IPS-18c (cell line): Measurements from ENCODE around the gene VEZF1.
A peak's percentile ranks its signal among the peaks of the same experiment; 100 is the strongest.

Experiments
- H3K4me3 ChIP-seq: 2 replicates; pipeline ENCODE4 v1.7.0; 2013; ENCODE audit warnings: low read depth, mild to moderate bottlenecking, low read length, moderate library complexity; ENCODE audit not compliant: insufficient read depth
- H3K9me3 ChIP-seq: one replicate; pipeline ENCODE4 v1.6.1; 2013; ENCODE audit warnings: mild to moderate bottlenecking, low read length, moderate library complexity; ENCODE audit not compliant: control insufficient read depth, insufficient read depth

The VEZF1 gene

DNA sequence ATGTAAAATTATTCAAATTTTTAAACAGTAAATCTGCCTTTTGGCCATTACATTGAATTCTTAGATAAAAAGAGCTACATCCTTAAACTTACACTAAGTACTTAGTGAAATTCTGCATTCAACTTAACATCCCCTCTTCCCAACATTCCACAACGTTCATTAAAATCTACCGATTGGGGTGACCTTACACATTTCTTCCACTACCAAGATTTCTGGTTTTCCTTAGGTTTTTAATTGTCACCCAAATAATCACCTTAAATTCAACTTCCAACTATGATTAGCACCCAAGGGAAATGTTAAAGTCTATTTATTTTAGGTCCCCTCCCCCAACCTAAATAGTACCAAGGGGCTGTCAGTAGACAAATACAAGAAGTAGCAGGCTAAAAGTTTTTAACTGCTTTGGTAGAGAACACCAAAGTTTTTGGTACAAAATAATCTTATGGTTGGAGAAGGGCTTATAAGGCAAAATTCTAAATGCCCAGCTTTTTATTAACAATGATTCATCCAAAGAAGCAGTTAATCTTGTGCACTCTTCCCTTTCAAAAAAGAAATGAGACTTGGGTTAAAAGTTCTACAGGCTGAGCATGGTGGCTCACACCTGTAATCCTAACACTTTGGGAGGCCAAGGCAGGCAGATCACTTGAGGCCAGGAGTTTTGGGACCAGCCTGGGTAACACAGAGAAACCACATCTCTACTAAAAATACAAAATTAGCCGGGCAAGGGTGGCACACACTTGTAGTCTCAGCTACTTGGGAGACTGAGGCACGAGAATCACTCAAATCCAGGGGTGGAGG lies 14.3 kb upstream of the VEZF1 start:
- Histone ChIP-seq H3K9me3 (no peaks in the 10 kb centered on the region), H3K4me3 (no peak overlapping the region)

DNA sequence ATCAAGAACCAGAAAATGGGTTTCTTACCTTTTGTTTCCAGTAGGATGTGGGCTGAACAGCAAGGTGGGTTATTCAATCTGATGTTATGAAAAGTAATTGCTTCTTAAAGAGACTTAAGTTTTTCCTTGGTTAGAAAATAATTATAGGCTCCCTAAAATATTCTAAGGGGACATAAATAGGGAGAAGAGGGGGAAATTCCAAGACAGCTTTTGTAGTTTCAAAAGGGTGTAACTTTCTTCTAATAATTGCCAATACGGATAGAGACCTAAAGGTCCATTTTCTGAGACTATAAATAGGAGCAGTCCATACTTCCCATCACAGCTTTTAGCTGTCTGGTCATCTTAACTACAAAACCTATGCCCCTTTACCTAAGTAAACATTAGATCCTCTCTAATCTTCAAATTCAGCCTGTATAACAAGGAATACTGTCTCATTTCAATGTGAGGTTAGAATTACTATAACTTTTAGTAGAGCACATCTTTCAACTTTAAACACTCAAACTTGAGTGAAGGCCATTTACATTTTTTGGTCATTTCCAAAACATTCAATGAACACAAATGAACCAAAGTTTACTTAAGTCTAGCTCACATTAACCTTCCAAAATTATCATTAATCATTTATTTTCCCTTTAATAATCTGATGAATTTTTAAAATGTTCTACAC lies 13.5 kb upstream of the VEZF1 start:
- Histone ChIP-seq H3K4me3 (no peak overlapping the region), H3K9me3 (no peaks in the 10 kb centered on the region)

DNA sequence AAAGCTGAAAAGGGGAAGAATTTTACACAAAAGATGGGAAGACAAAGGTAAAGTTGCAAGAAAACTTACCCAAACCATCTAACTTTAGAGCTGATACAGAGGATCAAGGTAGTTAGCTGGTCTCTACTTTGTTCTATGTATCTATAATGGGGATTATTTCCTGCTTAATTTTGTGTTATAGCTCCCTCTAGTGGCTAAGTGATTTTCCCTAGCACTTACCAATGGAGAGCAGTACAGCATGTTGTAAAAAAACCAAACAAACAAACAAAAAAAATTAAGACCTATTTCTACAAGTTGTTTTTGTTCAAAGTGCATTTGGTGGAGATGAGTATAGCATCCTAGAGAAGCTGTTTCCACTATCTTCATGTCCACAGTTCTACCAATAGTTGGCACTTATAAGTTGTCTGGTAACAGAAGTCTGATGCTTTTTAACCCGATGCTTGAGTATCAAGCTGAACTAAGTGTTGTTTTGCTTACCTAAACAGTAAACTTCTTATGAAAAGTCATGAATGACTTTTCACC lies 11.5 kb upstream of the VEZF1 start:
- no peaks in the 10 kb centered on the region for H3K9me3 ChIP-seq
- H3K4me3 ChIP-seq: no peak overlapping the region

DNA sequence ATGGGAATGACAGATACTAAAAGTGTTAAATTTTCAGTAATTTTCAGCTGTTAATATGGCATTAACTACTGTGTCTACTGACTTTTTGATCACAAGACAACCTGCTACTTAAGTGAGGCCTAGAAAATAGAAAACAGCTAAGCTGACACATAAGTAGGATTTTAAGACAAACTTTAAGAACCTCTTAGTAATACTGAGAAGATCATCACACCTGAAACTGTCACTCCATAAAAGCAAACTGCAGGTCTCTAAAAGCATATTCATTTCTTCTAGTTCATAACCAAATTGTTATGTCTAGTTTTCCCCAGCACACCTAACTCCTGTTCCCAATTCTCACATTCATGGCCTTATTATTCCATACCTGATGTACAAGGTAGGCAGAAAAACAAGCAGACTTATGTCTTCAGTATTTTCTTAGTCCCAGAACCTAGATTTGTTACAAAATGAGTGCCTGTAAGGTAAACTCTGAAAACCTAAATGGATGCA lies 11.0 kb upstream of the VEZF1 start:
- H3K9me3 ChIP-seq: no peaks in the 10 kb centered on the region
- no peak overlapping the region for H3K4me3 ChIP-seq

DNA sequence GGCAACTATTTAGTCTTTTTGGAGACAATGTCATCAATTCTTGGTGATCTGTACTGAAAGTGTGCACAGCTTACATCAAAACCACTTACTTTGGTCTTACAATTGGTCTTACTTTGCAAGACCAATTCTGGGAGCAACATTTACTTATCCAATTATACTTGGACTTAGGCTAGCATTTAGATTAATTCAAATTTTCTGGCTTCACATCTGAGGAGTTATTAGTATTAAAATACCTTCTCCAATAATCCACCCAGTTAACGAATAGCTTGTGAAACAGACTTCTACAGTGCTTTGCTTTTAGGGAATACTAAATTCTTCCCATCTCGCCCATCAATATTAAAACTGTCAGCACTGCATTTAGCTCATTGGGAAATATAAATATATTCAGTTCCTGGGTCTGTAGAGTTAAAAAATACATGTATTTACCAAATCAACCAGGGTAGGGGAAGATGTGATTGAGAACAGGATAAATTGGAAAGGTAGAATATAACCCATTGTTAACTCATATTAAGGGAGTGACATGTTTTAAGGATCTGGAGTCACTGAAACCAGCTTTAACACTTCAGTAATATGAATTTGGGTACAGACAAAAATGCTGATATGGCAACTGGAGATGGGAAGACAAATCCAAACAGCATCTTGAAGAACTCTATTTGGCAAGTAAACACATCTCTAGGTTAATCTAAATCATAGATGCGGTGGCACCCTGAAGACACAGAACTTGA lies 9.2 kb upstream of the VEZF1 start:
- Histone ChIP-seq H3K9me3 (no peaks in the 10 kb centered on the region), H3K4me3 (no peak overlapping the region)

DNA sequence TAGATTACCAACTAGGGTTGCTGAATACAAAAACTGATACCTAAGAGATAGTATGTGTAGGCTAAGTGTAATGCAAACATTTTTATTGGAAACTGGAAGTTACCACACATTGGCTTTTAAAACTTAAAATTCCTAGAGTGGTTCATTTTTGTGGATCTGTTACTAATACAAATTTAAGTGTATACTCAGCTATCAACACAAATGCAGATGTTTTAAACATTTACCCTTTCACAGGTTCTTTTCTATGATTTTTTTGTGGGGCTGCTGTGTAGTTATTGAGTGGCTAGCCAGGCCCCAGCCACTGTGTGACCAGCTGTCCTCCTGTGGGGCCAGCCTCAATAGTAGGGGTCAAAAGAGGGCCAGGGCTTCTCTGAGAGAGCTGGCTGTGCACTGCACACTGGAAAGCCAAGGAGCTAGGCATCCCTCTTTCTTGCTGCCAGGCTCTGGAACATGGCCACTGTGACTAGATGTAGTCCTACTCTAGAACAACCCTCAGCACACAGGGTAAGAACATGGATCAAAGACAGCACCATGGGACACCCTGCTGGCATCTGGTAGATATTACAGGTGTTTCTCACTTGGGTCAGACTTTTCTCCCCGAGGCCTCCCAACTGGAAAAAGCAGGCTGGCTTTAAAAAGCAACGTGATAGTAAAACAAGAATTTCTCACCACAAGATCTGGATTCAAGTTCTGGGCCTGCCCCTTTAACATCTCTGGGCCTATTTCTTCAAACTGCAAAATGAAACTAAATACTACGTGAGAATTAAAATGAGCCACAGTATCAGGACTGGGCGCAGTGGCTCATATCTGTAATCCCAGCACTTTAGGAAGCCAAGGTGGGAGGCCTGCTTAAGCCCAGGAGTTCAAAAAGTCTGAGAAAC lies 7.3 kb upstream of the VEZF1 start:
- Histone ChIP-seq H3K4me3 (no peak overlapping the region), H3K9me3 (no peaks in the 10 kb centered on the region)

DNA sequence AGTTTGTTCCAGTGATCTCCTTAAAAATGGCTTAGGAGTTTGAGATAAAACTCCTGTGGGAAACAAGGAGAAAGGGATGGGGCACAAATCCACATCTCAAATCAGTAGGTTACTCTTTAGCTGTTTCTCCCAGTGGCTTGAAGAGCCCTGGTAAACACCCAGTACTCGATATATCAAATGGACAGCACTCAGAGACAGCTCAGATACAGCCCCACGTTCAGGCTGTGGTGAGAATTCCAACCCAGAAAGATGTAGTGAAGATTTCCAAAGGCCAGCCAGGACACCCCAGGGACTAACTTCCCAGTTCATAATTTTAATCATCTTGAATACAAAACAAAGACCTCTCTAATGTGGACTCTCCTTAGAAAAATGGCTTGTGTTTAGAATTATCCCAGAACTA lies 6.4 kb upstream of the VEZF1 start:
- Histone ChIP-seq H3K9me3 (no peaks in the 10 kb centered on the region), H3K4me3 (no peak overlapping the region)

DNA sequence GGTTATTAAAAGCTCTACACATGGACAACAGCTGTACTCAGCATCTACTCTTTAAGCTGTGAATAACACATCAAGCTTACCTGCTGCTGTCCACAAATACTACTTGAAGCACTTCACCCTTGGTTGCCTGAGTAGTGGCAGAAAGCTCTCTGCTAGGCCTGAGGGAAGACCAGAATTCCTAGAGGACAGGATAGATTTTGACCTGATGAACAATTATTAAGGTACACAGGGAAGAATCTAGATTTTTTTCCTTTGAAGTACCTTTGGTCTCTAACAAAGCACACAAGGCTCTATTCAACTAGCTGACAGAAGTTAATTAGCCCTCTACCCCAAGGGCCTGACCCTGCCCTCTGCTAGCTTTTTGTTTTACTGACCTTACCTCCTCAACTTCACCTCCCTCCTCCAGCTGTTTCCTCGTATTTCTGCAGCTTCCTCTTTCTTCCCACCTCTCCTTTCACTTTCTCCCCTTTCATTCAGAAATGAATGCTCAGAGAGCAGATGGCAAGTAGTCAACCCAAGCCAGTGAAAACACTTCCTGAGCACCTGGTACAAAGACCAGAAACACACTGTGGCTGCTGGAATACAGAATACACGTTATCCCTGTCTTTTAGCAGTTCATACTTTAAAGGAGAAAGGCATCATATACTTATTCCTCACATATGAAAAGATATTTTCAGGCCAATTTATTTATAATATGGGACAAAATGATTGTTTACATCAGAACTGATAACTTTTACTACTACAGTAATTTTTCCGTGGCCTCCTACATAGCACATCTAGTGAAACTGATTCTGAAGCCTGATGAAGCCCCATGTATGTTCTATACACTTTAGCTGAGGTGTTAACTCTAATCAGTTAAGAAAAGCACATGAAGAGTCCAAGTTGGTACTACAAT lies 5.7 kb upstream of the VEZF1 start:
- H3K9me3 ChIP-seq: no peaks in the 10 kb centered on the region
- no peak overlapping the region for H3K4me3 ChIP-seq

DNA sequence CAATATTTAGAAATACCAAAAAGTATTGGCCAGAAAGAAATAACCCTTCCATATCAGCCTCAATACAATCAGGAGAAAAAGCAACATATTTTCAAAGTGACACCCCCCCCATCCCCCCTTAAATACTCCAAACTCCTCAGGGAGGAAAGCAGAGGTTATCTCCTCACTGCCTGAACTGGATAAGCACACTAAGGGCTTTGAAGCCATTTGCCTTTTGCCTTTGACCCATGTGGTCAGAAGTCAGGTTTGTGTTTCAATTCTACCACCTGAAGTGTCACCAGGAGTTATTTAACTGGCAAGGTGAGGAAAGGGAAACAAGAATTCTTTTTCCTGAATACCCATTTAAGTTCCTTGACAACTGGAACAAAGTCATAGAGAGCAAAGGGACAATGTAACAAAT lies 3.5 kb upstream of the VEZF1 start:
- Histone ChIP-seq H3K4me3 (no peak overlapping the region), H3K9me3 (no peaks in the 10 kb centered on the region)

DNA sequence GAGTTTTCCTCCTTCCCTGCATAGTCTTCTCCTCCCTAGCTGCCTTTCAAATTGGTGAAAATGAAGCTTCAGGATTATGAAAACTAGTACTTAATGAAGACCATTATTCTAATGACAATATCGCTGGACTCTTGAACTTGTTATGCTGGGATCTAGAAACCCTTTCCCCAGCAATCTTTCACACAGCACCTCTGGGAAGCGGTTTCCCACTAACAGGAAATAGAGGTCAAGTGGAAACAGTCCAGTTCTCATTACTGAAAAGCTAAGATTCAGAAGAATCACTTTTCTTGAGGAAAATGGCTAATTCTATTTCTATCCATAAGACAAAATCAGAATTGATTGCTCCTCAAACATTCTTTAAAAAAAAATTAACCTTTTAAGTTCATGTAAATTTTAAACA lies 2.0 kb upstream of the VEZF1 start:
- Histone ChIP-seq H3K4me3 (no peak overlapping the region), H3K9me3 (no peaks in the 10 kb centered on the region)

DNA sequence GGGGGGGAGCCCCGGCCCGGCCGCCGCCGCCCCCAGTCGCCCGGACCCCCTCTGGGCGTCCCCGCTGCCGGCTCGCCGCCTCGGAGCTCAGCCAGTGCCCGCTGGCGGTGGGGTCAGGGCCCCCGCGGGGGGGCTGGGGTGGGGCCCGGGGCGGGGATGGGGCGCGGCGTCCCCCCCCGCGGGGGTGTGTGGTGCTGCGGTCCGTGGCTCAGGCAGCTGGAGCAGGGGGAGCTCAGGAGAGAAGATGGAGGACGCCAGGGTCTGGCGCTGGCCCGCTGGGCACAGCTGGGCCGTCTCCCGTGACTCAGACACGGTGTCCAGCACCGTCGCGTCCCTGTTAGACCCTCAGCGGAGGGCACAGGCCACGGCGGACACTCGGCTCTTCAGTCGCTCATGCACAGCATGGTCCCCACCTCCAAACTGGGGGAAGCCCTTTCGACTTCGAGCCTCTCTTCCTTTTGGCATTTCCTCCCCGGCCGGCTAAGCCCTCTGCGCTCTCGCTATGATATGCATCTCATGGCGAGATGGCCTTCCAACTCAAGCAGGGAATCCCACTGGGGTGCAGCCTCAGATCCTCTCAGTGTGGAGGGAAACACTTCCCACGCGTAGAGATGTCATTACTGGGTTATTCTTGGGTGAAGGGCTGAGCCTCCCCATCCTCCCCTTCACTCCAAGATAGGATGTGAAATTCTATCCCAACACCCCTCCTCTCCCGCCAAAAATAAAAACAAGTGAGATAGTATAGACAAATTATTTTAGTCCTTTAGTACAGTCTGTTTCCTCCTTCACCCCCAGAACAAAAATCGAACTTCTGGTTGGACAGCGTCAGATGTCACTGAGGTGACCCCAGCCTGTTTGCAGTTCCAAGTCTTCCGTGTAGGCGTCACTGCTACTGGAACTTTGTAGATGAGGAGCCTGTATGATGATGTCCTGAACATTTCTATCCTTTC lies 522 bp upstream of the VEZF1 start:
- H3K4me3 ChIP-seq: peak overlapping the region; percentile 69

DNA sequence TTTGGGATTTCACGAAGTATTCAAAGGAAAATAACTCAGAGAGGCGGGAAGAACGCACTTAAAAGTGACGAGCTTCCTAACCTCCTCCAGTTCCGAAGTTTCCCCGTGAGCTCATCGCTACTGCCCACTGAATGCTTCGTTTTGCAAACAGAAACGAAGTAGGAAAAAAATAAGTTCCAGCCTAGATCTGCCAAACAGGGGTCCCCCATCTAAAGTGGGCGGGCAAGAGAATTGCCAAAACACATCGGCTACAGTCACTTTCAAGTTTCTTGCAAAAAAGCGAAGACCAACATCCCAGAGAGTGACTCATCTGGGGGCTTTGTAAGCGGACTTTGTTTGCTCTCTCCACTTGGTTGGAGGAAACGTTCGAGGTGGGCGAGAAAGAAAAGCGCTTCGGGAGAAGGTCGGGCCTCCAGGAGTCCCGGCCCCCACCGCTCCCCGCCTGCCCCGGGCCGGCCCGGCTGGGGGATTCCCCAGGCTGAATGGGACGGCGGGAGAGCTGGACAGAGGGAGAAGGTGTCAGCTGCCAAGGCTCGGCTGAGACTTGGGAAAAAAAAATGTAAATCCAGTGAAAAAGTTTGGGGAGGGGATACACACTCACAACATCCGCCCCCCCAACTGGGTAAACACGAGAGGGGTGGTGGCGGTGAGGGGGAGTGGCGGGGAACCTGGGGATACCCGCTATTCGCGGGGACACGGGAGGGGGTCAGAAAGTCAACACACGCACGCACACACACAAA lies 1.0 kb downstream of the VEZF1 start:
- Histone ChIP-seq H3K4me3 (peak overlapping the region; percentile 80), H3K9me3 (no peaks in the 10 kb centered on the region)

More for the DNA sequence above, 522 bp upstream of the VEZF1 start:
- H3K9me3 ChIP-seq: no peaks in the 10 kb centered on the region

DNA sequence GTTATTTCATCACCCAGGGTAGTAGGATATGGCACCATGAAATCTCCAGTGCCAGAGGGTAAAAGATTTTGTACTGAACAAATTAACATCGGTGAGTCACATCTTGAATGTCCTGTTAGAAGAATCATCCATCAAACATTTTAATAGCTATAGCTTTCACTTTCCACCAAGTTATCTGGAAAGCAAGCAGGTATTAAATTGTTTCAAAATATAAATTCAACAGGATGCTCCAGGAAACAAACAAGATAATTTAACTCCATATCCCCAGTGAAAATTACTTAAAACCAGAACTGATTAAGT lies 2.4 kb downstream of the VEZF1 start:
- Histone ChIP-seq H3K4me3 (no peak overlapping the region), H3K9me3 (no peaks in the 10 kb centered on the region)

DNA sequence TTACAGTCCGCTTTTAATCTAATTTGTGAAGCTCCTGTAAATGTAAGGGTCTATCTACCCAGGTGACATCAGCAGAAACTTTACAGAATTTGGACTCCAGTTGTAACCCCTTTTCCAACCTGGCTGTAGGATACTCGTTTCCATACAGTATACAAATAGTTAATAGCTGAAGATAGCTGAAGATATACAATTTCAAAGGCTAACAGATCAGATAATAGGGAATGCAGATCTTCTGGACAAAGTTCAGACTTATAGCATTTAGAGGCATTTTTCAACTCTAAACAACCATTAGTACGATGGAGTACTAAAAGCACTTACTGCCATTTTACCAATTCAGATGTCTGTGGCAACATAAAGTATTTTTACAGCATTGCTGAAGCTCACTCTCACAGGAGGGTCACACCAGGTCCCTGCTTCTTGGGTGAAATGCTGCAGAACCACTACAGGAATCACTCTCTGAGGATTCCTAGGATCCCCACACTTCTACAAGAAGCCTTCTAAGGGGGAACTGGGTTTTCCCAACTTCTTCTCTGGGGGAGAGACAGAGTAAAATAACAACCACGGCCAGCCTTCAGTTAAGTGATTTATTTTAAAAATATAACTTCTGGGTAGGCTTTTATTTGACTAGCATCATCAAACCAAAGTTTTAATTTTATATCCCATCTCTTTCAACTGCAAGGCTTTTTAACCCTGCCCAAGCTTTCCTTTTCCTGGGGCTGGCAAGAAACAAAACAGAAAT lies 2.9 kb downstream of the VEZF1 start:
- Histone ChIP-seq H3K9me3 (no peaks in the 10 kb centered on the region), H3K4me3 (no peak overlapping the region)
